ENCODE data around the gene ZFYVE21. TPM values are rescaled to one million over a fixed set of nuclear protein-coding genes. Genes with fewer than 3 reads are reported as not detected.

ZFYVE21 gene
- total RNA-seq, 1 experiment from 2014 or later: 49.7 TPM

- H2AFZ ChIP-seq (ENCODE audit: low read length): no peak overlapping the region
- H4K8ac ChIP-seq (replicated peaks; ENCODE audit: insufficient read length, low read depth, low read length): no peak overlapping the region
- H3K79me2 ChIP-seq (ENCODE audit: insufficient read depth, low read length): no peaks in the 10 kb centered on the region
- H2BK5ac ChIP-seq (ENCODE audit: insufficient read length, low read length): no peak overlapping the region
- H3K9me3 ChIP-seq (ENCODE audit: control insufficient read depth, low read depth, low read length): no peaks in the 10 kb centered on the region
- Mint-ChIP-seq H3K27ac (peak overlapping the region in 2 of 3 experiments; percentile 21 to 80; a peak in 4 of 7 replicates), H3K36me3 (ENCODE audit: insufficient read depth in 1 of 3, low read depth in 3 of 3) (peaks cover 3 to 19% (median 10%) of the 10 kb centered on the region in 3 experiments; a peak in 6 of 7 replicates), H3K4me1 (peaks cover 16 to 19% of the 10 kb centered on the region in 2 experiments), H3K27me3 (ENCODE audit: low read depth) (no peaks in the 10 kb centered on the region), H3K9me3 (no peaks in the 10 kb centered on the region), H3K4me3 (no peak overlapping the region)
- no peak overlapping the region for H2BK12ac ChIP-seq (ENCODE audit: insufficient read length, low read depth, low read length)
- H3K14ac ChIP-seq (ENCODE audit: insufficient read depth, low read length): no peak overlapping the region
- no peaks in the 10 kb centered on the region for H3K23me2 ChIP-seq (ENCODE audit: insufficient read length, low read depth, low read length, poor library complexity, severe bottlenecking)
- H3K4me1 ChIP-seq (ENCODE audit: insufficient read depth, low read length): peaks cover 6% of the 10 kb centered on the region; the same call in 1 of the 2 replicates
- H3K4ac ChIP-seq (ENCODE audit: low read depth, low read length): no peak overlapping the region
- no peak overlapping the region for H4K5ac ChIP-seq (ENCODE audit: insufficient read length, low read depth, low read length)
- no peak overlapping the region for H2BK20ac ChIP-seq (ENCODE audit: low read depth, low read length, poor library complexity, severe bottlenecking)
- TF ChIP-seq, protein P1, sequence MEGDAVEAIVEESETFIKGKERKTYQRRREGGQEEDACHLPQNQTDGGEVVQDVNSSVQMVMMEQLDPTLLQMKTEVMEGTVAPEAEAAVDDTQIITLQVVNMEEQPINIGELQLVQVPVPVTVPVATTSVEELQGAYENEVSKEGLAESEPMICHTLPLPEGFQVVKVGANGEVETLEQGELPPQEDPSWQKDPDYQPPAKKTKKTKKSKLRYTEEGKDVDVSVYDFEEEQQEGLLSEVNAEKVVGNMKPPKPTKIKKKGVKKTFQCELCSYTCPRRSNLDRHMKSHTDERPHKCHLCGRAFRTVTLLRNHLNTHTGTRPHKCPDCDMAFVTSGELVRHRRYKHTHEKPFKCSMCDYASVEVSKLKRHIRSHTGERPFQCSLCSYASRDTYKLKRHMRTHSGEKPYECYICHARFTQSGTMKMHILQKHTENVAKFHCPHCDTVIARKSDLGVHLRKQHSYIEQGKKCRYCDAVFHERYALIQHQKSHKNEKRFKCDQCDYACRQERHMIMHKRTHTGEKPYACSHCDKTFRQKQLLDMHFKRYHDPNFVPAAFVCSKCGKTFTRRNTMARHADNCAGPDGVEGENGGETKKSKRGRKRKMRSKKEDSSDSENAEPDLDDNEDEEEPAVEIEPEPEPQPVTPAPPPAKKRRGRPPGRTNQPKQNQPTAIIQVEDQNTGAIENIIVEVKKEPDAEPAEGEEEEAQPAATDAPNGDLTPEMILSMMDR (conservative IDR thresholded peaks at IDR 0.05): no peak
- no peak overlapping the region for H3K4me2 ChIP-seq (ENCODE audit: insufficient read depth, insufficient read length, low read length)
- H3K27ac ChIP-seq (ENCODE audit: insufficient read length, low read depth, low read length): no peak overlapping the region
- no peak for DNase-seq
- H2BK120ac ChIP-seq (ENCODE audit: low read depth, low read length, poor library complexity, severe bottlenecking): no peak overlapping the region
- no peak overlapping the region for H3K9ac ChIP-seq (ENCODE audit: extremely low read depth, insufficient read length, low read length)
- H2BK15ac ChIP-seq (ENCODE audit: low read depth, low read length): no peak overlapping the region
- H4K20me1 ChIP-seq (ENCODE audit: control insufficient read depth, insufficient read depth, insufficient read length): no peaks in the 10 kb centered on the region
- H3K79me1 ChIP-seq (ENCODE audit: insufficient read depth, low read depth, low read length, poor library complexity, severe bottlenecking): no peaks in the 10 kb centered on the region
- no CpG with 5 or more reads among the region's 14 CpGs for WGBS (ENCODE audit: extremely low coverage, insufficient read length, low lambda C conversion rate)
- no peak overlapping the region for H3K23ac ChIP-seq (ENCODE audit: insufficient read length, low read depth, low read length)
- H3T11ph ChIP-seq (ENCODE audit: low read length): no peak overlapping the region
- H3K56ac ChIP-seq (ENCODE audit: insufficient read length, low read depth, low read length): no peak overlapping the region
- H2AK5ac ChIP-seq (ENCODE audit: insufficient read length, low read length): no peak overlapping the region
- no peak overlapping the region for H3K18ac ChIP-seq (ENCODE audit: insufficient read length, low read depth, low read length)
- no peaks in the 10 kb centered on the region for H3K27me3 ChIP-seq (ENCODE audit: insufficient read depth, low read length)
- H4K91ac ChIP-seq (ENCODE audit: insufficient read length, low read depth, low read length): no peak overlapping the region
Measured at GRCh38 chr14:103740991-103741689, 25.5 kb downstream of the ZFYVE21 start.
